Stimulated activated CD8-positive, alpha-beta memory T cell treated with anti-CD3 and anti-CD28 coated beads, Interleukin-4, amount 100 ng/mL, for 1 hour (primary cell): ENCODE results near the gene CD74.

ENCODE experiments used
- DNase-seq, 2 donors: peaks; one replicate each; pipeline ENCODE4 v3.0.0-alpha.2; 2020; ENCODE audit warnings: low read depth in 2 of 2, low spot score in 1 of 2

CD74 gene

GRCh38 chr5:150364004-150364403, 48.7 kb downstream of the CD74 start:
- DNase-seq, result no peak

- DNase-seq, result no peak
Measured at GRCh38 chr5:150363185-150363584, 49.5 kb downstream of the CD74 start.

- no peak for DNase-seq
Measured at GRCh38 chr5:150361301-150361700, 51.4 kb downstream of the CD74 start.

- DNase-seq, result no peak
Measured at GRCh38 chr5:150358261-150359095, 54.2 kb downstream of the CD74 start.

GRCh38 chr5:150357326-150358260, 55.1 kb downstream of the CD74 start, which contains the start of gene TCOF1:
TSS of gene TCOF1 (plus strand) at chr5:150357697. CDS start at chr5:150357747, 50 bp downstream.
- DNase-seq, result peak; percentile 93 to 94

GRCh38 chr5:150356575-150357294, 56.0 kb downstream of the CD74 start:
- no peak for DNase-seq

GRCh38 chr5:150355791-150356190, 56.9 kb downstream of the CD74 start:
- DNase-seq, result no peak

- no peak for DNase-seq
Measured at GRCh38 chr5:150353032-150353675, 59.6 kb downstream of the CD74 start.

- no peak for DNase-seq
Measured at GRCh38 chr5:150352244-150353031, 60.3 kb downstream of the CD74 start.
